ENCODE data around the gene DENND1A. TPM values are rescaled to one million over a fixed set of nuclear protein-coding genes. Genes with fewer than 3 reads are reported as not detected.

Gene DENND1A
- total RNA-seq, 4 donors from 2014 or later: 17.6 to 33.8 (median 22.9) TPM

GRCh38 chr9:123696476-123696875 is 233.4 kb downstream of the DENND1A start:
- TF ChIP-seq, protein P1, sequence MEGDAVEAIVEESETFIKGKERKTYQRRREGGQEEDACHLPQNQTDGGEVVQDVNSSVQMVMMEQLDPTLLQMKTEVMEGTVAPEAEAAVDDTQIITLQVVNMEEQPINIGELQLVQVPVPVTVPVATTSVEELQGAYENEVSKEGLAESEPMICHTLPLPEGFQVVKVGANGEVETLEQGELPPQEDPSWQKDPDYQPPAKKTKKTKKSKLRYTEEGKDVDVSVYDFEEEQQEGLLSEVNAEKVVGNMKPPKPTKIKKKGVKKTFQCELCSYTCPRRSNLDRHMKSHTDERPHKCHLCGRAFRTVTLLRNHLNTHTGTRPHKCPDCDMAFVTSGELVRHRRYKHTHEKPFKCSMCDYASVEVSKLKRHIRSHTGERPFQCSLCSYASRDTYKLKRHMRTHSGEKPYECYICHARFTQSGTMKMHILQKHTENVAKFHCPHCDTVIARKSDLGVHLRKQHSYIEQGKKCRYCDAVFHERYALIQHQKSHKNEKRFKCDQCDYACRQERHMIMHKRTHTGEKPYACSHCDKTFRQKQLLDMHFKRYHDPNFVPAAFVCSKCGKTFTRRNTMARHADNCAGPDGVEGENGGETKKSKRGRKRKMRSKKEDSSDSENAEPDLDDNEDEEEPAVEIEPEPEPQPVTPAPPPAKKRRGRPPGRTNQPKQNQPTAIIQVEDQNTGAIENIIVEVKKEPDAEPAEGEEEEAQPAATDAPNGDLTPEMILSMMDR (IDR thresholded peaks at IDR 0.05; ENCODE audit: low read depth): no peak

DNA sequence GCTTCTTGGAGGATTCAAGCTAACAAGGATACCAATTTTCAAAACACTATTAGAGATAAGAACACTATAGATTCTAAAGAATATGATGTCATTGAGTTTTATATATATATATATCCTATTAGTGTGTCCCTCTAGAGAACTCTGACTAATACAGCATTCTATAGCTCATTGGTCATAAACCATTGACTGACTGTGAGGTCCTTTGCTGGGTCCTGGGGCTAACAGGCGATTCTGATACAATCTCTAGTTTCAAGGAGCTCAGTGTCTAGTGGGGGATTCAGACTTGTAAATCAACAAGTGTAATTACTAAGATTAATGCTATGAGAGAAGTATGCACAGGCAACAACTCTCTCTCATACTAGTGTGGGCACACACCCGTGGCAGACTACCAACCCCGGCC is 234.5 kb downstream of the DENND1A start:
- TF ChIP-seq, protein P1 (IDR thresholded peaks at IDR 0.05; ENCODE audit: low read depth): no peak

DNA sequence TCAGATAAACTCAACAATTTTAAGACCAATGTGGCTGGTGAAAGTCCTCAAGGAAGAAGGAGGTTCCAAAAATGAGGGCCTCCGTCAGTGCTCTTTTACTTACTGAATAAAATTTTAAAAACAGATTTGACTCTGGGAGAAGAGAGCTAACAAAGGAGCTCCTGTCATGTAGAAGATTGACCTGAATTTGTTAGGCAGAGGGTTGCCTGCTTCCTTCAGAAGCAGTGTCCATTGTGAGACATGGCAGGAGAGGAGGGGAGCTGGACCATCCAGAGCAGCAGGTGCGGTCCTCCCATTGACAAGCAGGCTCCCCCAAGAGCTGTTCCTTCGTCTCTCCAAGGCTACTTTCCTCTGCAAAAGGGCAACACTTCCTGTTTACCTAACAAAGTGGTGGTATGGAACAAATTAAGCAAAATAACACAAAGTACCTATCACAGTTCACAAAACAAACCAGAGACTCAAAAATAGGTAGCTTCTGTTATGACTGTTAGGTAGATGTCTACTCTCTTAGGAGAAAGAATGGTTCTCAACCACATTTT is 238.1 kb downstream of the DENND1A start:
- TF ChIP-seq, protein P1 (IDR thresholded peaks at IDR 0.05; ENCODE audit: low read depth): no peak

DNA sequence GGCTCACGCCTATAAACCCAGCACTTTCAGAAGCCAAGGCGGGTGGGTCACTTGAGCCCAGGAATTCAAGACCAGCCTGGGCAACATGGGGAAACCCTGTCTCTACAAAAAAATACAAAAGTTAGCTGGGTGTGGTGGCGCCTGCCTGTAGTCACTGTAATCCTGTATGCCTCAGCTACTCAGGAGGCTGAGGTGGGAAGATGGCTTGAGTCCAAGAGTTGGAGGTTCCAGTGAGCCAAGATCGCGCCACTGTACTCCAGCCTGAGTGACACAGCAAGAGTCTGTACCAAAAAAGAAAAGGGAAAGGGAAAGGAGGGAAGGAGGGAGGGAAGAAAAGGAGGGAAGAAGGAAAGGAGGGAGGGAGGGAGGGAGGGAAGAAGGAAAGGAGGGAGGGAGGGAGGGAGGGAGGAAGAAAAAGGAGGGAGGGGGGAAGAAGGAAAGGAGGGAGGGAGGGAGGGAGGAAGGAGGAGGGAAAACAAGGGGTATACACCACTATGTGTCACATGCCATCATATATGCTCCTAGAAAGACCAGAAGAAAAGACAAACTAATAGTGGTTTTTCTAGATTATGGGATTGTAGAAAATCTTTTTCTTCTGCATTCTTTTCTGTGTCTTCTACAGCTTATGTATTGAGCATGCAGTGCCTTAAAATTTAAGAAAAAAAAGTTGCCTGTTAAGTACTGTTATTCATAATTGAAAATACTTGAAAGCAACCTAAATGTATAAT is 240.1 kb downstream of the DENND1A start:
- TF ChIP-seq, protein P1 (IDR thresholded peaks at IDR 0.05; ENCODE audit: low read depth): no peak

DNA sequence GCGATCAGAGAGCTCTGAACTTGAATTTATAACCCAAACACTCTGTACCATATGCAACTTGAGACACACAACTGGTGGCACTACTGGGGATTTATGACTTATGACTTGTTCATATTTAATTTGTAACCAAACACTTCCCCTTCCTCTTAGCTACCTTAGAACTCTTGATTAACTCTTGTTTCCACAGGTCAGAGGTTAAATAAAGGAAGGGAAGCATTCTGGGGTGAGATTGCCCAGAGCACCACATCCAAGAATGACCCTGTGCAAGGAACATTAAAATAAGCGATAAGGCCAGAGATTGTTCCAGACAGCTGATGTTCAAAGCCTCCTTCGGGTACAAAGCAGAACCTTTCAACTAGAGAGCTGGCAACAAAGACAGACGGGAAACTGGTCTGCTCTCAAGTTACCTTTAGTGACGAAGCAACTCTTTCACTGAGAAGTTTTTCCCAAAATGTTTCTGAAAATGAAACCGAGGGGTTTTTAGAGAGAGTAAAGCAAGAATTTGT is 242.6 kb downstream of the DENND1A start:
- TF ChIP-seq, protein P1 (IDR thresholded peaks at IDR 0.05; ENCODE audit: low read depth): no peak

- TF ChIP-seq, protein P1 (IDR thresholded peaks at IDR 0.05; ENCODE audit: low read depth): no peak
Observed at GRCh38 chr9:123686829-123687192, 243.1 kb downstream of the DENND1A start.

DNA sequence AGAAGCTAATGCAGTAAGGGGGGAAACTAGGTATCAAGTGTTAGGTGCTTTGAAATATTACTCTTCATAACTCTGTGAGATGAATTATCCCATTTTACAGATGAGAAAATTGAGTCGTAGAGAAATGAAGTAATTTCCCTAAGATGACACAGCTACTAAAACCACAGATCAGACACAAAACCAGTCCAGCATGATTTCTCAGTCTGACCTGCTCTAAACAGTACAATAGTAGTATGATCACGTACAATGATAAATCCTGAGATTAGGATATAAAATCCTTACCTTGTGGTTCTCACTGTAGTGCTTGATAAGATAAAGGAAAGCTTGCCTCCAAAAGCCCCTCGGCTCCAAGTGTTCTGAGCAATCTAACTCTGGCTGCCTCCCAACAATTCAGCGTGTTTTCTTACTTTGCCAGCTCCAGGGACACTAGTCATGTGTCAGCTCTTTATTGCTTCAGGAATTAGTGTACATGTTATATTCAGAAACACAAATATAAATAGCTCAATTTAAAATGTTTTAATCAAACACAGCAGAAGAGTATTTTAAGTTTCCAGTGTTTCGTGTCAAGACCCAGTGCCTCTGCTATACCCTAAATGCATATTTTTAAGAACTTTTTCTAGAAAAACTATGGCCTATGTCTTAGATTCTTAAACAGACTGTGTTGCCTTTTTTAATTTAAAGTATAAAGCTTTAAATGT is 243.6 kb downstream of the DENND1A start:
- TF ChIP-seq, protein P1 (IDR thresholded peaks at IDR 0.05; ENCODE audit: low read depth): no peak

Measured in subcutaneous adipose tissue (tissue), 4 donors.